HepG2 (cell line): ENCODE measurements around the gene RTN4RL2. TPM values are rescaled to one million over a fixed set of nuclear protein-coding genes. Genes with fewer than 3 reads are reported as not detected.
A peak's percentile ranks its signal among the peaks of the same experiment; 100 is the strongest.

Source experiments
- CBFB ChIP-seq: sonication (generic); formaldehyde crosslinking; IDR thresholded peaks from 2 replicates; pipeline ENCODE4 v1.4.0; 2020; ENCODE audit warnings: missing genetic modification reagents
- GATA4 ChIP-seq: sonication (generic); IDR thresholded peaks from 2 replicates; pipeline ENCODE4 v1.6.1; 2016; ENCODE audit warnings: antibody characterized with exemption, low read depth, borderline replicate concordance
- HDAC2 ChIP-seq: sonication (generic); formaldehyde crosslinking; IDR thresholded peaks from 2 replicates; pipeline ENCODE4 v1.4.0; 2020; ENCODE audit warnings: missing genetic modification reagents
- HOXA3 ChIP-seq: sonication (generic); formaldehyde crosslinking; IDR thresholded peaks from 2 replicates; pipeline ENCODE4 v1.5.0; 2020; ENCODE audit warnings: missing genetic modification reagents
- POLR2G ChIP-seq: fragments of 200-400 bp; formaldehyde crosslinking; IDR thresholded peaks from 2 replicates; pipeline ENCODE4 v1.6.1; 2018; ENCODE audit warnings: mild to moderate bottlenecking, low read depth, low read length, moderate library complexity
- SALL1 ChIP-seq: sonication (generic); formaldehyde crosslinking; IDR thresholded peaks from 2 replicates; pipeline ENCODE4 v1.8.0; 2022; ENCODE audit warnings: mild to moderate bottlenecking, missing genetic modification reagents
- SETDB1 ChIP-seq: sonication (generic); formaldehyde crosslinking; IDR thresholded peaks from 2 replicates; pipeline ENCODE4 v1.5.1; 2020; ENCODE audit warnings: missing genetic modification reagents, mild to moderate bottlenecking, borderline replicate concordance
- ZFP62 ChIP-seq: sonication (generic); formaldehyde crosslinking; IDR thresholded peaks from 2 replicates; pipeline ENCODE4 v1.4.0; 2020; ENCODE audit warnings: missing genetic modification reagents
- ZFX ChIP-seq: sonication (generic); formaldehyde crosslinking; IDR thresholded peaks from 2 replicates; pipeline ENCODE4 v1.4.0; 2020; ENCODE audit warnings: mild to moderate bottlenecking, low read depth, missing genetic modification reagents, moderate library complexity
- ZNF3 ChIP-seq: IDR thresholded peaks from 2 replicates; pipeline ENCODE4 v1.7.0; 2017; ENCODE audit warnings: inconsistent platforms
- ZNF382 ChIP-seq: sonication (generic); formaldehyde crosslinking; IDR thresholded peaks from 2 replicates; pipeline ENCODE4 v1.5.0; 2020; ENCODE audit warnings: missing genetic modification reagents, mild to moderate bottlenecking, borderline replicate concordance
- ZNF569 ChIP-seq: sonication (generic); formaldehyde crosslinking; IDR thresholded peaks from 2 replicates; pipeline ENCODE4 v1.5.0; 2020; ENCODE audit warnings: mild to moderate bottlenecking, missing genetic modification reagents, moderate library complexity, borderline replicate concordance
- ZNF629 ChIP-seq: sonication (generic); formaldehyde crosslinking; conservative IDR thresholded peaks from 2 replicates; pipeline ENCODE4 v1.5.0; 2020; ENCODE audit warnings: missing genetic modification reagents
- ZNF7 ChIP-seq: IDR thresholded peaks from 2 replicates; pipeline ENCODE4 v1.6.1; 2016; ENCODE audit warnings: missing biosample characterization, missing genetic modification reagents
- polyA plus RNA-seq, 8 experiments: library from polyadenylated mRNA; depleted of rRNA in 3 of 8; stranded (reverse) in 7 of 8; unstranded in 1 of 8; fragments of >200 nt; fragmentation: Illumina TruSeq in 4 of 8; extraction: Trizol in 4 of 8; gene quantifications; 2 replicates each; pipeline versions ENCODE4 v1.2.1 to v1.2.3, GENCODE V29; 2011 to 2016; ENCODE audit warnings: low read depth in 4 of 8, missing spikeins in 1 of 8, mixed read lengths in 1 of 8; ENCODE audit not compliant: insufficient read depth in 1 of 8
- total RNA-seq, 5 experiments: library from RNA; depleted of rRNA; stranded (reverse); fragments of >200 nt; fragmentation: Illumina TruSeq; extraction: Trizol; gene quantifications; 2 replicates each; pipeline ENCODE4 v1.2.3, GENCODE V29; 2016; ENCODE audit warnings: low read depth in 1 of 5
- TF ChIP-seq, protein P1 (sequence below): sonication (generic); formaldehyde crosslinking; IDR thresholded peaks from 2 replicates; pipeline ENCODE4 v1.4.0; 2020; ENCODE audit warnings: mild to moderate bottlenecking, missing genetic modification reagents
- TF ChIP-seq, protein P2 (sequence below): IDR thresholded peaks from 2 replicates; pipeline ENCODE4 v1.6.1; 2016; ENCODE audit warnings: missing genetic modification reagents, missing compliant biosample characterization
- TF ChIP-seq, protein P3 (sequence below): sonication (generic); formaldehyde crosslinking; conservative IDR thresholded peaks from 2 replicates; pipeline ENCODE4 v1.8.0; 2022; ENCODE audit warnings: mild to moderate bottlenecking, moderate library complexity, missing genetic modification reagents
- TF ChIP-seq, protein P4 (sequence below): IDR thresholded peaks from 2 replicates; pipeline ENCODE4 v1.6.1; 2012; ENCODE audit warnings: low read length, improper control_type of control experiment
- TF ChIP-seq, protein P5 (sequence below): sonication (generic); formaldehyde crosslinking; IDR thresholded peaks from 2 replicates; pipeline ENCODE4 v1.8.1; 2023; ENCODE audit warnings: missing genetic modification reagents, mild to moderate bottlenecking, borderline replicate concordance
- TF ChIP-seq, protein P6 (sequence below): sonication (generic); formaldehyde crosslinking; IDR thresholded peaks from 2 replicates; pipeline ENCODE4 v1.4.0; 2020; ENCODE audit warnings: missing genetic modification reagents

The RTN4RL2 gene
- total and polyA plus RNA-seq, 2 of the 13 experiments (the other 11 are each of a cell fraction or from before 2014, with no cell fraction given) = 1.3 to 4.3 TPM

DNA sequence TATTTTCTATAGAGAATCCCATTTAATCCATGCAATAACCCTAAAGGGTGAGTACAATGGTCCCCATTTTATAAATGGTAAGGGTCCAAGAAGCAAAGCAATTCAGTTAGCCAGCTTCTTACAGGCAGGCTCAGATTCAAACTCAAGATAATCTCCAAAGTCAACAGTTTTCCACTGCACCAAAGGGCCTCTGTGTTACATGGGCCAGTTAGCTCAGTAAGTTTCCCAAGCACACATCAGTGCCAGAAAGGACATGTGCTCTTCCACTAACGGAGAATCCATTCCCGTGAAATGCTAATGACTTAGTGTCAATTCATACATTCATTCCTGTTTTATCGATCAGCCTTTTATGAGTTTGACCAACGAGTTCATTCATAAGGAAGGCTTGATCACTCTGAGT, 44.2 kb downstream of the RTN4RL2 start (continued):
- TF ChIP-seq, protein P1, sequence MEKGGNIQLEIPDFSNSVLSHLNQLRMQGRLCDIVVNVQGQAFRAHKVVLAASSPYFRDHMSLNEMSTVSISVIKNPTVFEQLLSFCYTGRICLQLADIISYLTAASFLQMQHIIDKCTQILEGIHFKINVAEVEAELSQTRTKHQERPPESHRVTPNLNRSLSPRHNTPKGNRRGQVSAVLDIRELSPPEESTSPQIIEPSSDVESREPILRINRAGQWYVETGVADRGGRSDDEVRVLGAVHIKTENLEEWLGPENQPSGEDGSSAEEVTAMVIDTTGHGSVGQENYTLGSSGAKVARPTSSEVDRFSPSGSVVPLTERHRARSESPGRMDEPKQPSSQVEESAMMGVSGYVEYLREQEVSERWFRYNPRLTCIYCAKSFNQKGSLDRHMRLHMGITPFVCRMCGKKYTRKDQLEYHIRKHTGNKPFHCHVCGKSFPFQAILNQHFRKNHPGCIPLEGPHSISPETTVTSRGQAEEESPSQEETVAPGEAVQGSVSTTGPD (CRISPR knock-in tag) = no peak
- TF ChIP-seq ZFX (CRISPR knock-in tag) (peak; percentile 24; the same call in 1 of the 2 replicates), ZNF629 (CRISPR knock-in tag) (0 out of 2 replicates have a peak, but pooled peaks have one; percentile 13), ZNF7 (no peak), ZNF569 (CRISPR knock-in tag) (no peak), GATA4 (no peak), ZNF382 (no peak), SALL1 (CRISPR knock-in tag) (no peak), SETDB1 (CRISPR knock-in tag) (no peak), POLR2G (no peak), CBFB (CRISPR knock-in tag) (no peak), ZFP62 (CRISPR knock-in tag) (no peak), ZNF3 (no peak), HOXA3 (CRISPR knock-in tag) (no peak), HDAC2 (0 out of 2 replicates have a peak, but pooled peaks have one; percentile 32)
- TF ChIP-seq, protein P2, sequence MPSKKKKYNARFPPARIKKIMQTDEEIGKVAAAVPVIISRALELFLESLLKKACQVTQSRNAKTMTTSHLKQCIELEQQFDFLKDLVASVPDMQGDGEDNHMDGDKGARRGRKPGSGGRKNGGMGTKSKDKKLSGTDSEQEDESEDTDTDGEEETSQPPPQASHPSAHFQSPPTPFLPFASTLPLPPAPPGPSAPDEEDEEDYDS (CRISPR knock-in tag) = no peak
- TF ChIP-seq, protein P3, sequence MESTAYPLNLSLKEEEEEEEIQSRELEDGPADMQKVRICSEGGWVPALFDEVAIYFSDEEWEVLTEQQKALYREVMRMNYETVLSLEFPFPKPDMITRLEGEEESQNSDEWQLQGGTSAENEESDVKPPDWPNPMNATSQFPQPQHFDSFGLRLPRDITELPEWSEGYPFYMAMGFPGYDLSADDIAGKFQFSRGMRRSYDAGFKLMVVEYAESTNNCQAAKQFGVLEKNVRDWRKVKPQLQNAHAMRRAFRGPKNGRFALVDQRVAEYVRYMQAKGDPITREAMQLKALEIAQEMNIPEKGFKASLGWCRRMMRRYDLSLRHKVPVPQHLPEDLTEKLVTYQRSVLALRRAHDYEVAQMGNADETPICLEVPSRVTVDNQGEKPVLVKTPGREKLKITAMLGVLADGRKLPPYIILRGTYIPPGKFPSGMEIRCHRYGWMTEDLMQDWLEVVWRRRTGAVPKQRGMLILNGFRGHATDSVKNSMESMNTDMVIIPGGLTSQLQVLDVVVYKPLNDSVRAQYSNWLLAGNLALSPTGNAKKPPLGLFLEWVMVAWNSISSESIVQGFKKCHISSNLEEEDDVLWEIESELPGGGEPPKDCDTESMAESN = no peak
- TF ChIP-seq, protein P4, sequence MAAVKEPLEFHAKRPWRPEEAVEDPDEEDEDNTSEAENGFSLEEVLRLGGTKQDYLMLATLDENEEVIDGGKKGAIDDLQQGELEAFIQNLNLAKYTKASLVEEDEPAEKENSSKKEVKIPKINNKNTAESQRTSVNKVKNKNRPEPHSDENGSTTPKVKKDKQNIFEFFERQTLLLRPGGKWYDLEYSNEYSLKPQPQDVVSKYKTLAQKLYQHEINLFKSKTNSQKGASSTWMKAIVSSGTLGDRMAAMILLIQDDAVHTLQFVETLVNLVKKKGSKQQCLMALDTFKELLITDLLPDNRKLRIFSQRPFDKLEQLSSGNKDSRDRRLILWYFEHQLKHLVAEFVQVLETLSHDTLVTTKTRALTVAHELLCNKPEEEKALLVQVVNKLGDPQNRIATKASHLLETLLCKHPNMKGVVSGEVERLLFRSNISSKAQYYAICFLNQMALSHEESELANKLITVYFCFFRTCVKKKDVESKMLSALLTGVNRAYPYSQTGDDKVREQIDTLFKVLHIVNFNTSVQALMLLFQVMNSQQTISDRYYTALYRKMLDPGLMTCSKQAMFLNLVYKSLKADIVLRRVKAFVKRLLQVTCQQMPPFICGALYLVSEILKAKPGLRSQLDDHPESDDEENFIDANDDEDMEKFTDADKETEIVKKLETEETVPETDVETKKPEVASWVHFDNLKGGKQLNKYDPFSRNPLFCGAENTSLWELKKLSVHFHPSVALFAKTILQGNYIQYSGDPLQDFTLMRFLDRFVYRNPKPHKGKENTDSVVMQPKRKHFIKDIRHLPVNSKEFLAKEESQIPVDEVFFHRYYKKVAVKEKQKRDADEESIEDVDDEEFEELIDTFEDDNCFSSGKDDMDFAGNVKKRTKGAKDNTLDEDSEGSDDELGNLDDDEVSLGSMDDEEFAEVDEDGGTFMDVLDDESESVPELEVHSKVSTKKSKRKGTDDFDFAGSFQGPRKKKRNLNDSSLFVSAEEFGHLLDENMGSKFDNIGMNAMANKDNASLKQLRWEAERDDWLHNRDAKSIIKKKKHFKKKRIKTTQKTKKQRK = no peak
- TF ChIP-seq, protein P5, sequence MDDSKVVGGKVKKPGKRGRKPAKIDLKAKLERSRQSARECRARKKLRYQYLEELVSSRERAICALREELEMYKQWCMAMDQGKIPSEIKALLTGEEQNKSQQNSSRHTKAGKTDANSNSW (CRISPR knock-in tag) = no peak
- TF ChIP-seq, protein P6, sequence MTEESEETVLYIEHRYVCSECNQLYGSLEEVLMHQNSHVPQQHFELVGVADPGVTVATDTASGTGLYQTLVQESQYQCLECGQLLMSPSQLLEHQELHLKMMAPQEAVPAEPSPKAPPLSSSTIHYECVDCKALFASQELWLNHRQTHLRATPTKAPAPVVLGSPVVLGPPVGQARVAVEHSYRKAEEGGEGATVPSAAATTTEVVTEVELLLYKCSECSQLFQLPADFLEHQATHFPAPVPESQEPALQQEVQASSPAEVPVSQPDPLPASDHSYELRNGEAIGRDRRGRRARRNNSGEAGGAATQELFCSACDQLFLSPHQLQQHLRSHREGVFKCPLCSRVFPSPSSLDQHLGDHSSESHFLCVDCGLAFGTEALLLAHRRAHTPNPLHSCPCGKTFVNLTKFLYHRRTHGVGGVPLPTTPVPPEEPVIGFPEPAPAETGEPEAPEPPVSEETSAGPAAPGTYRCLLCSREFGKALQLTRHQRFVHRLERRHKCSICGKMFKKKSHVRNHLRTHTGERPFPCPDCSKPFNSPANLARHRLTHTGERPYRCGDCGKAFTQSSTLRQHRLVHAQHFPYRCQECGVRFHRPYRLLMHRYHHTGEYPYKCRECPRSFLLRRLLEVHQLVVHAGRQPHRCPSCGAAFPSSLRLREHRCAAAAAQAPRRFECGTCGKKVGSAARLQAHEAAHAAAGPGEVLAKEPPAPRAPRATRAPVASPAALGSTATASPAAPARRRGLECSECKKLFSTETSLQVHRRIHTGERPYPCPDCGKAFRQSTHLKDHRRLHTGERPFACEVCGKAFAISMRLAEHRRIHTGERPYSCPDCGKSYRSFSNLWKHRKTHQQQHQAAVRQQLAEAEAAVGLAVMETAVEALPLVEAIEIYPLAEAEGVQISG (CRISPR knock-in tag) = no peak
